ENCODE data around the gene RRP15.
A peak's percentile ranks its signal among the peaks of the same experiment; 100 is the strongest.

Gene RRP15

DNA sequence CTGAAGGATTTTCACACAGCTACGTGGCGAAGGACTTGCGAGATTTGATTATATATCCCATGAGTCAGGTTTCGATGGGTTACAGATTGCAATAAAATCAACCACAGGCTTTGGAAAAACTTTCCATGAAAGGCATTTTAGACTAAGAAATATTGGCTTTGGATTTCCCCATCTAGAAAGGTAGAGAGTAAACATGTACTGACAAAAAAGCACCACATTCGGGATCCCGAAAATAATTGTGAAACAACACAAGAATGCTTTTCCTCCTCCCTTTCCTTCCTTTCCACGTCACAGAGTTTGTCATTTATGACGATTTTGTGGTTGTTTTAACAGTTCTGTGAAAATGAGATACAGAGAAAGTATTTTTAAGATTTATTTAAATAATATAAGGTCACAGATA, 98.6 kb downstream of the RRP15 start:
- no peak overlapping the region for H3K27ac ChIP-seq
- no peak overlapping the region for H3K4me3 ChIP-seq
- intact Hi-C loops (cut with DNase I; ENCODE audit: low total_unique reads) = no loop called here
- H3K4me1 ChIP-seq = peaks cover 0 to 51% (median 16%) of the 10 kb centered on the region in 4 donors
- H3K36me3 ChIP-seq = no peaks in the 10 kb centered on the region
- H3K9me3 ChIP-seq = no peaks in the 10 kb centered on the region
- no peak for DNase-seq
- TF ChIP-seq, protein P1, sequence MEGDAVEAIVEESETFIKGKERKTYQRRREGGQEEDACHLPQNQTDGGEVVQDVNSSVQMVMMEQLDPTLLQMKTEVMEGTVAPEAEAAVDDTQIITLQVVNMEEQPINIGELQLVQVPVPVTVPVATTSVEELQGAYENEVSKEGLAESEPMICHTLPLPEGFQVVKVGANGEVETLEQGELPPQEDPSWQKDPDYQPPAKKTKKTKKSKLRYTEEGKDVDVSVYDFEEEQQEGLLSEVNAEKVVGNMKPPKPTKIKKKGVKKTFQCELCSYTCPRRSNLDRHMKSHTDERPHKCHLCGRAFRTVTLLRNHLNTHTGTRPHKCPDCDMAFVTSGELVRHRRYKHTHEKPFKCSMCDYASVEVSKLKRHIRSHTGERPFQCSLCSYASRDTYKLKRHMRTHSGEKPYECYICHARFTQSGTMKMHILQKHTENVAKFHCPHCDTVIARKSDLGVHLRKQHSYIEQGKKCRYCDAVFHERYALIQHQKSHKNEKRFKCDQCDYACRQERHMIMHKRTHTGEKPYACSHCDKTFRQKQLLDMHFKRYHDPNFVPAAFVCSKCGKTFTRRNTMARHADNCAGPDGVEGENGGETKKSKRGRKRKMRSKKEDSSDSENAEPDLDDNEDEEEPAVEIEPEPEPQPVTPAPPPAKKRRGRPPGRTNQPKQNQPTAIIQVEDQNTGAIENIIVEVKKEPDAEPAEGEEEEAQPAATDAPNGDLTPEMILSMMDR (IDR thresholded peaks at IDR 0.05) = no peak
- no peaks in the 10 kb centered on the region for H3K27me3 ChIP-seq

DNA sequence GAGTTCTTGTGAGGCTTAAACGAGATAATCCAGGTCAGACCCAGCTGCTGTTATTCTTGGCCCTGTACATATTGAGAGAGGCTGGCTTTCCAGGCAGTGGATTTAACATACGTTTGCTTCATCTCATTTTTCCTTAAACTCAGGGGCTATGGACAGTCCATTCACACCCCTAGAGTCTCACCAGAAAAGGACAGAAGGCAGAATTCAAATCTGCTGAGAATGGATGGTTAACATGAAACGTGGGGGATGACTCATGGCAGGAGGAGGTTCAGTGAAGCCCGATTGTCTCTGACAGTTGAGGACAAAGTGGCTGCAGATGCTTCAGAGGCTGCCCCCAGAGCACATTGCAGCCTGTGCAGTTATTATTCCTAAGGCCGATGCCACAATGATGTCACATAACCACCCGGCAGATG, 99.5 kb downstream of the RRP15 start:
- no peaks in the 10 kb centered on the region for H3K9me3 ChIP-seq
- DNase-seq = no peak
- no peaks in the 10 kb centered on the region for H3K27me3 ChIP-seq
- intact Hi-C loops (cut with DNase I; ENCODE audit: low total_unique reads) = no loop called here
- peaks cover 0 to 54% (median 15%) of the 10 kb centered on the region in 4 donors for H3K4me1 ChIP-seq
- H3K27ac ChIP-seq = peak overlapping the region; percentile 34 to 36
- TF ChIP-seq, protein P1 (IDR thresholded peaks at IDR 0.05) = no peak
- H3K4me3 ChIP-seq = no peak overlapping the region
- no peaks in the 10 kb centered on the region for H3K36me3 ChIP-seq
